HG03045 (cell line): ENCODE measurements around the gene CXCL3.

Source experiments
- ATAC-seq: cut with Tn5 transposase; IDR thresholded peaks from one replicate; pipeline ENCODE4 v1.9.1; 2021; ENCODE audit warnings: mild to moderate bottlenecking, moderate library complexity; ENCODE audit not compliant: unreplicated experiment

Gene CXCL3

DNA sequence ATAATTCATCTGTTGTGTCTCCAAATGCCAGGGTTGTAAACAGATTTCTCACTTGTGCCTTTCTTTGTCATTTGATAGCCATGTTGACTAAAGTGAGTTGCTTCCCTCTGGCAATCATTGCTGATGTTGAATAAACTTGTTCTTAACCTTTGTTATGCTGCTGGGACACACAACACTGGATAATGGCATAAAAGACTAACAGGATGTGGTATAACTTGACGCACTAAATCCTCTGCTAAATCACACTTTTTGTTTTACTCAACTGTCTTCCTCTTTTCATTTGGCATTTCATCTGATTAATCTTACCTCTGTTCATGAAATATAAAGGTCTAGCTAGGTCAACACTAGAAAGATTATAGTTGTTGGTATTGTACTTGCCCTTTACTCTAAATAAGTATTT lies 22.4 kb downstream of the CXCL3 start:
- no peak for ATAC-seq

DNA sequence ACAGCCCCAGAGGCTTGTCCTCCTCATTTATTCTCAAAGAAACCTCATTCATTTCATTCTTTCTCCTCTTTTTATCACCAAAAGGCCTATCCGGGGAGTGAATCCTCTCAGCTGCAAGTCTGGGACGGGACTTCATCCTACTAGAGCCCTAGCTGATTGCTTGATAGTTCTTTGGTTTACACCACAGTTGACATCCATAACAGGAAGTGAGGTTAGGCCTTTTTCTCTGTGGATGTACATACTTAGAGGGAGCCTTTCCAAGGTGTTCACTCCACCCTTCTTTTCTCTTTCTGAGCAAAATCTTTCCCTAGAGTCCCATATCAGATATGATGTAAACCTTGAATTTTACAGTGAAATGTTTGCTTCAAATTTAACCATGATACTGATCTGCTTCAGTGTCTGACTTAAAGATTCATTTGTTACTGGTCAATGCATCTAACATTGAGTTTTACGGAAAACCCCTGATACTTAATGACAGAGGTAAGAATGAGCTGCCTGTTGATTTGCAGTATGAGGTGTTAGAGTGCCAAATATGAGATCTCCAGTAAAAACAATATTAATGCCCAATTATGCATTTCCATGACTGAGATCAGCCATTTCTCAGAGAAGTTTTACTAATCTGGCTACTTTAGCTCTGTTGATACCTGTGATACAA lies 23.2 kb downstream of the CXCL3 start:
- no peak for ATAC-seq

DNA sequence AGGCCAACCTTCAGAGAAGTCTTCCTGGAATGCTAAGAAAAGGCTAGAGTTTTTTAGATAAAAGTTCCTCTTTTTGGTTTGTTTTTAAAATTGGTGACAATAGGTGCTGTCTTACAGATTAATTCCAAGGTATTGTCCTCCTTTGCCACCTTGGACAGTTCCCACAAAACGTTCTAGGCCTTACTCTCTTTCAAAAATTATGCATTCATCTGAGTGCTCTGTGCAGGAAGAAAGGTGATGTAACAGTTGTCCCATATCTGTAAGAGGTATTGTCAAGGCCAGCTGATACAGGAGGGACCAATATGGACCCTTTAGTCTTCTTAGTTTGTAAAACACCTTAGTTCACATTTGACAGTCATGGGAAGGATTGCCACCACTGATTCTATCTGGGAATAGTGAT lies 24.2 kb downstream of the CXCL3 start:
- no peak for ATAC-seq

DNA sequence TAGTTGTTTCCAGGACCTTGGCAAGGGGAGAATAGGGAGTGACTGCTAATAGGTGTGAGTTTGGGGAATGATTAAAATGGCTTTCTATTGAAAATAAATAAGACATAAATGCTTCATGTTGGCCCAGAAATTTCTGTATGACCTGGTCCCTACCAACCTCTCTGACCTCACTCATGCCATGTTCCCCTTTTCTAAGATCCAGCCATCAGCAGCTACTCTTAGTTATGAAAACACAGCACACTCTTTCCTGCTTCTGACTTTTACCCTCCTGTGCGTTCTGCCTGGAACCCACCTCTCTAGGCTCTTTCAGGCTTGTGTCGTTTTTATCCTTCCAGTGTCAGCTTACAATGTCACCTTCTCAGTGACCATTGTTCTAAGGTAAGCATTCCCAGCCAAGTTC lies 25.2 kb downstream of the CXCL3 start:
- no peak for ATAC-seq

DNA sequence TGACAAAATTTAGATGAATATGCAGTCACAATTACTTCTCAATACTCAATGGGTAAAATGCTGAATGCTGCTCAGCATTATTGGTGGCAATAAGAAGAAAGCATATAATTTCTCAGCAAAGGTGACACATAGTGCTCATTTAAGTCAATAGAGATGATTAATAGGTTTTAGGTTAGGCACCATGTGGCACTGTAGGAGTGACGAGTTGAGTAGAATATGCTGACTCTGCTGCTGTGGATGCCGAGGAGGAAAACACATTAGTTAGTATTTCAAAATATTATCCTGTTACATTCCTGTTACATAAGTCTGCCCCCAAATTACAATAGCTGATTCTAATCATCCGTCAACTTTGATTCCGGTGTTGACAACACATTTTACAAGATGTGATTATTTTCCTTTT lies 26.4 kb downstream of the CXCL3 start:
- no peak for ATAC-seq

DNA sequence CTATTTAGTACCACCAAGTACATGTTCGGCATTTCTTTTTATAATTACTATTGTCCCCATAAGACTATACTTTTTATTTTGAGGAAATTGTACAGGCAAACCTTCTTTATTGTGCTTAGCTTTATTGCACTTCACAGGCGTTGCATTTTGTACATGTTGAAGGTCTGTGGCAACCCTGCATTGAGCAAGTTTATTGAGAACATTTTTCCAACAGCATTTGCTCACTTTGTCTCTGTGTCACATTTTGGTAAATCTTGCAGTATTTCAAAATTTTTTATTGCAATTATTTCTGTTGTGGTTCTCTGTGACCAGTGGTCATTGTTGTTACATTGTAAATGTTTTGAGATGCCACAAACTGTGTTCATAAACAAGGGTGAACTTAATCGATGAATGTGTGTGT lies 29.2 kb downstream of the CXCL3 start:
- ATAC-seq: no peak

DNA sequence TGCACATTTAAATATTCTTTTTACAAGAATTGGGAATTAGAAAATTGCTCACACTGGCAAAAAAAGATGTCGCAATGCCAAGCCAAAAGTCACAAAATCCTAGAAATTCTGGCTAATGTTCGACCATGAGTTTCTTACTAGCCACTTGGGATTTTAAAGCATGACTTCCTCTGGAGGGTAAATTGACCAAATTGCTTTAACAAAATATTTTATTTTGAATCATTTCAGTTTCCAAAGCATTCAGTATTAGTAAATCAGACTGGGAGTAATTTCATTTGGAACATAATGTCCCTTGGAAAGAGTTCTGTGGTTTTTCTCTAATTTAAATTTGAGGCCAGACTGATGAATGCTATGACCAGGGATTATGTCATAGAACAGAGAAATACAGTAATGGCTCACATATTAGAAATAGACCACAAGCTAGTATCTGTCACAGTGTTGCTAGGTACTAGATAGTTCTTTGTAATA lies 32.4 kb downstream of the CXCL3 start:
- no peak for ATAC-seq

DNA sequence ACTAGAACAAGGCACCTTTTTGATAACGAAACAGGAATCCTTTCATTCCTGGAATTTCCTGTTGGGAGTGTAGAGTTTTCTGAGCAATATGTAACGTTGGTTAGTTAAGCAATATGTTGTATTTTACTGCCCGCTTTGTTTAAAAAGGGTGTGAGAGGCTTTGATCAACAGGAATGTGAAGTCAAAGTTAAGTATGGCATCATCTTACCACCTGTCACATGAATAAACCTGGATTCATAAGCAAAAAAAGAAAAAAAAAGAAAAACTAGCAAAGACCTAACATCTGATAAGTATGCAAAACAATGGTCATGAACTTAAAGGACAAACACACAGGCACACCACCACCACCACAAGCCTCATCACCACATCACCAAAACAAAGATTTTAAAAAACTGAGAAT lies 33.0 kb downstream of the CXCL3 start:
- ATAC-seq: no peak

DNA sequence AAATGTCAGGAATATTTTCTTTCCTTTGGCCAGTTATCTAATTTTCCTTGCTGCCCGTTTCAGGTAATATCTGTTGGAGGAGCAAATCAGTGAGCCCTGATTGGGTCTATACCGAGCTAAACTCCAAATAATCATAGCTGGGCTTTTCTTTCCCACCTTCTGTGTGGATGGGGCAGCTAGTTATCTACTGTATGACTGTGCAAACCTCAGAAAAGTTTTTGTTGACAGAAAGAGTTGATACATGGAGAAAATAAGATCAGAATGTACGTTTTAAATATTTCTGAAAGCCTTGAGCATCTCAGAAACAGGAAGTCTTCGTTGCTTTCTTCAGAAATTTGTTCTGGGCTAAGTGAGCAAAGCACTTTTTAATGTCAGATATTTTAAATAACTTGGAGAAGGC lies 33.8 kb downstream of the CXCL3 start:
- no peak for ATAC-seq

DNA sequence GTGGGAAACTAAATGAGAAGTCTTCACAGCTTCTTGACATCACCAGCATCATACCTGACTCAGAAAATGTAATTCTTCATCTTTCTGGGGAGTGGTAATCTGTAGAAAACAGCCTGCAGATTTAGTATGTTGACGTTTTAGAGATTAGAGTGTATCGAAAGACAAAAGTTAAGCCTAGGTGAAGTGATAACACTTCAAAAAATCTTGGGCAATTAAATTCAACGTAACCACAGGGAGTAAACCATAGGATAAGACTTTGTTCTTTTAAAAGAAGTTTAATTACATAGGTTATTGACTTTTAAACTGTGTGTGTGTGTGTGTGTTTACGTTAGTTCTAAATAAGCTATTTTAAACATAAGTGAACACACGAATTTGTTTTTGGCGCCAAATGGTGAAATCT lies 38.2 kb downstream of the CXCL3 start:
- no peak for ATAC-seq

DNA sequence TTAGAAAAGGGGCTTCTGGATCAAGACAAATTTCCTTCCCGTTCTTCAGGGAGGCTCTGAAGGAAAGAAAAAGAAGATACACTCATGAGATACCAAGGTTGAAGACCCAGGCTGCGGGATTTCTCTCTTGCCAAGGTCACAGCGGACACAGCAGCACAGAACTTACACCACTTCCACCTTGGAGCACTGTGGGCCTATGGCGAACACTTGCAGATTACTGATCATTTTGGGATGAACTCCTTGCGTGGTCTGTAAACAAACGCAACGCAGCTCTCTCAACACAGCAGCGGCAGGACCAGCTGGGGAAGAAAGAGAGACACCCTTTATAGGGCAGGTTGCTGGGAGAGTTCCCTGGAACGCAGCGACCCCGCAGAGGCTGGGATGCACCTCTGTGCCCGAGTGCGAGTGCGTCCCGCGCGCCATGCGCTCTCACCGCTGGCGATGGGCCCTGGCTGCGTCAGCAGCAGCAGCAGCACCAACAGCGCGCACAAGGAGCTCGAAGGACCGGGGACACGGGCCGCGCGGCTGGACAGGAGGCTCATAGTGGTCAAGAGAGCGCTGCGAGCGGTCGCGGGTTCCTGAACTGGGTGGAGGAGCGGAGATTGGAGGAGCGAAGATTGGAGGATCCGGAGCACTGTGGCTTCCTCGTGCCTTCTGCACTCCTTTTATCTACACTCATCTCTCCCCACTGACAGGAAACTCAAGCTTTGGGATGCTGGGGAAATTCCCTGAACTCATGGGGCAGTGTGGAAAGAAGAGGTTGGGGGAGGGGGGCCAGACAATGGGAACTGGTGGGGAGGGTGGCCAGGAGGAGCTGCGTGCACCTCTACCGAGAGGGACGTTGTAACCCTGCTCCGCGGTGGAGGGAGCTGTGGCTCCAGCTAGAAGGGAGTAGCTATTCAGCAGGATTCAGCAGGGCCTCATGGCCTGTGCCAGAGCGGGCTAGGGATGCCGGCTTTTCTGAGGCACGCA lies 40.2 kb downstream of the CXCL3 start, which contains the start of gene CXCL5:
CXCL5 (minus strand) TSS at position 638 of the 972 bp plus-strand sequence; CDS start at position 542, 96 bp downstream.
- no peak for ATAC-seq

DNA sequence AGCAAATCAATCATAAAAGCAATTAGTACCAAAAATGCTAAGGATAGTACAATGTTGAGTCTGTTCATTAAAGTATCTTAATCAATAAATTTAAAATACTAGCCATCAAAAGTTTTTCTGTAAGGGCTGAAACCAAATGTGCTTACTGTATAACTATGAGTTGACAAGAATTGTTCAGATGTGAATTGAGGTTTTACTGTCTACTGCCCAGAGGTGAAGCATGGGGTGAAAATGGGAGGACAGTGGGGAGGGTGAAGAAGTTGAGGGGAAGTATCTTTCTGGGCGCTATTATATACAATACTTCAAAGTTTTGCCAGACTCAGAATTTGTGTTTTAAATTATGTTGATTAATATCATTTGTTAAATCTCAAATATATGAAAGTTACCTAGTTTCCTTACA lies 46.4 kb downstream of the CXCL3 start:
- ATAC-seq: no peak

DNA sequence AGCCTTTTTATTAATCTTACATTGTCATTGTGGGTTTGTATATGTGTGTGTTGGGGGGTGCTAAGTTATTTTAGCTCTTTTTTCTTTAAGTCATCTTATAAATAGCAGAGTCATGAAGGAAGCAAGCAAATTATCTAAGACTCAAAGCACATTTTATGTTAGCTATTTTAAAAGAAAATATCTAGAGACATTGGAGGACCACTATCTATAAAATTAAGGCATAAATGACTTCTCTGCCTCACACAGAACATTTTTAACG lies 46.8 kb downstream of the CXCL3 start:
- ATAC-seq: no peak

DNA sequence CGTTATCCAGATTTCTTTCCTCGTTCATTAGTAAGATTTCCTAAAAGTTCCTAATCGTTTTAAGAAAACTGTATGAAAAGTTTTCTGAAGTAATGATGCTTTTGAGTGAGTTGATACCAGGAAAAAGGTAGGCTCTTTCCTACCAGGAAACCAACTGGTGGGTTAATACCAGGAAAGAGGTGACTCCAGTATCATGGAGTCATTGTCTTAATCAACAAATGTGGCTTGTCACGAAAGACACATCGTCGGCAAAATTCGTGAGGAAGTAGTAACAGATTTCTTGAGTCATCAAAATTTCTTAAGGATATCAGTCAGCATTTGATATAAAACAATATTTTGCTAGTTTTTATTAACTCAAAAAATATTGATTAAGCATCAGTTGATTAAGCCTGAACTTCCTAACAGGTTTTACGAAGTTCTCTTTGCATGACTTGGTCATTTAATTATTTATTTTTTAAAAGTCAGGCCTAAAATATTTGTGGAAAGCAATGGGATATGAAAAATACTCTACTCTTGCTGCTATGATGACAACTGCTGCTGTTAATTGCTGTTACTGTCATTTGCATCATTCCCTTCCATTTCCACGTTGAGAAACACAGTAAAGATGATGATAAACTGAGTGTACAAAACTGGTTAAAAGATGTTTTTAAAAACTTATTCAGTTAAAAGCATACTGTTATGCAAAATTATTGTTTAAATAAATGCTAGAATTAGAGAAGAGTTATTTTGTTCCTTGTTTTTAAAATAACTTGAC lies 47.3 kb downstream of the CXCL3 start:
- no peak for ATAC-seq

DNA sequence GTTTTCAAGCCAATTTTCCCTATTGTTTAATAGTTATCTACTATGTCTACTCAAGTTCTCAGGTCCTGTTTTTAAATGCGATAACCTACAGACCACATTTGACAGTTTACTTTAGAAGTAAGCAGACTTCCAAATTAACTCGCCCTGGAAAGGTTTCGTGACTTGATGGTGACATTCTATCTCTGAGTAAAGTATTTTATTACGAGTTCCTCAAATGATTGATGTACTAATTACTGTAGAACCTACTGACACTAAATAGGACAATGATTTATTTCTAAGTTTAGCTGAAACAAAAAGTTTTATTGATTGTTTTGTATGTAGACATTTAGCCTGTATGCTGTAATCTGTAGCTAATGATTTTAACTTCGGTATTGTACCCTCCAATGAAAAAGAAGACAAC lies 48.6 kb downstream of the CXCL3 start:
- ATAC-seq: no peak

DNA sequence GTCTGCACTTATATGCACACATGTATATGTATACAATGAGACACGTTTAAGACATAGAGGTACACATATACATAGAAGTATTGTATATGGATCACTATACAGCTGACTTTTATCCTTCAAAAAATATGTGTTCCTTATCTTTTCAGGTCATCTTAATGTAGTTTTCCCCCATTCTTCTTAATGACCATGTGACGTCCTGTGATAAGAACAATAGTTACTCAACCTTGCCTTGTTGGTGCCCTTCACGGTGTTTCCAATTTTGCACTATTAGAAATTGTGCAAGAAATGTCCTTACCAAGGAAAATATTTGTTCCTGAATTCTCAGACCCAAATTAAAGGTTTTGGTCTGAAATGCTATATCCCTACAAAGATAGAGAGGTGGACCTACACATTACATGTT lies 49.5 kb downstream of the CXCL3 start:
- ATAC-seq: no peak

DNA sequence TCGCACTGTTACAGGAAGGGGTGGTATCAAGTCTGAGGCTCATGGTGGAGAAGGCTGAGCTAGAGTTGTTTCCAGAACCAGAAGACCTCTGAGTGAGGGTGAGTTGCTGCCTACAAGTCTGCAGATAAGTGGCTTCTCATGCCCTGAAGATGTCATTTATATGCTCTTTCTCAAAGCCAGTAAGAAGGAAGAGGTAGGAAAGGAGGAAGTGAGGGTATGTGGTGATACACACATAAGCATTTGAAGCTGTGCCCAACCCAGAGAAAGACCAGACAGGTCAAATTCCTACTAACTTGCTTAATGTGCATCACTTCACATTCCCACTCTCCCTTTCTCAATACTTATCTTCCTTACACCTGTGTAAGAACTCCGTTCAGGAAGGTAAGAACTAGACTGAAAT lies 50.4 kb downstream of the CXCL3 start, which contains the start of gene PPBP:
PPBP (minus strand) TSS at position 130 of the 400 bp plus-strand sequence; CDS start at position 43, 87 bp downstream.
- ATAC-seq: no peak
